ENCODE results near the gene SUPT3H. TPM values are rescaled to one million over a fixed set of nuclear protein-coding genes. Genes with fewer than 3 reads are reported as not detected.

SUPT3H gene
- total and polyA plus RNA-seq, 4 donors: 0.85 to 4.8 (median 2.4) TPM

GRCh38 chr6:45293306-45293705 lies 84.4 kb downstream of the SUPT3H start:
- H3K27ac ChIP-seq (ENCODE audit: low read depth in 1 of 2, low read length in 2 of 2): no peak overlapping the region
- no peaks in the 10 kb centered on the region for H3K4me1 ChIP-seq (ENCODE audit: control insufficient read depth in 4 of 4, insufficient read depth in 4 of 4, low read length in 3 of 4)
- no peak overlapping the region for H3K9ac ChIP-seq (ENCODE audit: low read depth in 1 of 2, low read length in 2 of 2)
- WGBS: 84% methylated on average over 3 of the region's 3 CpGs
- H3K9me3 ChIP-seq (ENCODE audit: control insufficient read depth in 4 of 4, low read length in 3 of 4): no peaks in the 10 kb centered on the region
- H3K36me3 ChIP-seq (ENCODE audit: control insufficient read depth in 4 of 4, insufficient read depth in 3 of 4, low read depth in 1 of 4, low read length in 3 of 4): no peaks in the 10 kb centered on the region
- no peak overlapping the region for H3K4me3 ChIP-seq (ENCODE audit: low read depth in 1 of 3, low read length in 3 of 3)
- no peak for TF ChIP-seq HNF4G (IDR thresholded peaks at IDR 0.05)
- TF ChIP-seq EGR1 (IDR thresholded peaks at IDR 0.05; ENCODE audit: low read depth in 2 of 2): no peak
- no peak for TF ChIP-seq YY1 (IDR thresholded peaks at IDR 0.05)
- TF ChIP-seq JUND (IDR thresholded peaks at IDR 0.05): no peak
- TF ChIP-seq FOXA1 (IDR thresholded peaks at IDR 0.05): no peak
- TF ChIP-seq HNF4A (conservative IDR thresholded peaks at IDR 0.05): no peak
- no peak for TF ChIP-seq REST (IDR thresholded peaks at IDR 0.05)
- TF ChIP-seq SP1 (IDR thresholded peaks at IDR 0.05): no peak
- DNase-seq (ENCODE audit: low spot score): no peak
- no peaks in the 10 kb centered on the region for H3K27me3 ChIP-seq (ENCODE audit: control insufficient read depth in 4 of 4, insufficient read depth in 4 of 4, low read length in 3 of 4)

GRCh38 chr6:45289751-45290514 lies 87.8 kb downstream of the SUPT3H start:
- Histone ChIP-seq H3K4me1 (ENCODE audit: control insufficient read depth in 4 of 4, insufficient read depth in 4 of 4, low read length in 3 of 4) (no peaks in the 10 kb centered on the region), H3K27ac (ENCODE audit: low read depth in 1 of 2, low read length in 2 of 2) (no peak overlapping the region), H3K4me3 (ENCODE audit: low read depth in 1 of 3, low read length in 3 of 3) (no peak overlapping the region), H3K9ac (ENCODE audit: low read depth in 1 of 2, low read length in 2 of 2) (no peak overlapping the region), H3K27me3 (ENCODE audit: control insufficient read depth in 4 of 4, insufficient read depth in 4 of 4, low read length in 3 of 4) (no peaks in the 10 kb centered on the region), H3K9me3 (ENCODE audit: control insufficient read depth in 4 of 4, low read length in 3 of 4) (no peaks in the 10 kb centered on the region), H3K36me3 (ENCODE audit: control insufficient read depth in 4 of 4, insufficient read depth in 3 of 4, low read depth in 1 of 4, low read length in 3 of 4) (no peaks in the 10 kb centered on the region)
- TF ChIP-seq SP1 (IDR thresholded peaks at IDR 0.05) (no peak), FOXA2 (IDR thresholded peaks at IDR 0.05) (no peak), YY1 (IDR thresholded peaks at IDR 0.05) (no peak), FOXA1 (IDR thresholded peaks at IDR 0.05) (no peak), HNF4G (IDR thresholded peaks at IDR 0.05) (no peak), HNF4A (conservative IDR thresholded peaks at IDR 0.05) (no peak), TAF1 (conservative IDR thresholded peaks at IDR 0.05) (no peak), EGR1 (IDR thresholded peaks at IDR 0.05; ENCODE audit: low read depth in 2 of 2) (no peak), MAX (IDR thresholded peaks at IDR 0.05) (no peak), CTCF (IDR thresholded peaks at IDR 0.05; ENCODE audit: low read depth, low read length, missing input control) (no peak), REST (IDR thresholded peaks at IDR 0.05) (no peak), GABPA (IDR thresholded peaks at IDR 0.05 in 1 of 2, conservative IDR thresholded peaks at IDR 0.05 in 1 of 2) (no peak), ZBTB33 (IDR thresholded peaks at IDR 0.05) (no peak), ATF3 (IDR thresholded peaks at IDR 0.05) (no peak), NR2F2 (IDR thresholded peaks at IDR 0.05) (no peak), RXRA (IDR thresholded peaks at IDR 0.05) (no peak)
- no peak for DNase-seq (ENCODE audit: low spot score)
- 96% methylated on average over 5 of the region's 5 CpGs for WGBS
